VCaP (cell line): Measurements from ENCODE around the gene TRAPPC10.

Experiments used
- H3K27ac ChIP-seq: fragments of 450-650 bp; 2 replicates; pipeline ENCODE4 v1.5.1; 2017
- CTCF ChIP-seq: fragments of 450-650 bp; conservative IDR thresholded peaks from 2 replicates; pipeline ENCODE4 v1.5.1; 2017; ENCODE audit warnings: mild to moderate bottlenecking, moderate library complexity

The TRAPPC10 gene

GRCh38 chr21:44082648-44083440, 70.7 kb downstream of the TRAPPC10 start:
- TF ChIP-seq CTCF = no peak
- no peak overlapping the region for H3K27ac ChIP-seq

GRCh38 chr21:44083631-44084291, 71.7 kb downstream of the TRAPPC10 start:
- no peak overlapping the region for H3K27ac ChIP-seq
- TF ChIP-seq CTCF = no peak

- no peak overlapping the region for H3K27ac ChIP-seq
- no peak for TF ChIP-seq CTCF
Observed at GRCh38 chr21:44084496-44085241, 72.6 kb downstream of the TRAPPC10 start.

GRCh38 chr21:44085491-44086321, 73.6 kb downstream of the TRAPPC10 start:
- TF ChIP-seq CTCF = no peak
- H3K27ac ChIP-seq = no peak overlapping the region

- TF ChIP-seq CTCF = no peak
- H3K27ac ChIP-seq = no peak overlapping the region
Observed at GRCh38 chr21:44086636-44087425, 74.7 kb downstream of the TRAPPC10 start.

- H3K27ac ChIP-seq = no peak overlapping the region
- TF ChIP-seq CTCF = no peak
Observed at GRCh38 chr21:44087426-44088400, 75.6 kb downstream of the TRAPPC10 start.
